Lower leg skin (tissue), 4 donors: ENCODE data around the gene CHST8. TPM values are rescaled to one million over a fixed set of nuclear protein-coding genes. Genes with fewer than 3 reads are reported as not detected.

Experiments used
- DNase-seq, 2 donors: peaks; one replicate each; pipeline ENCODE4 v3.0.0-alpha.2; 2019; ENCODE audit warnings: low spot score in 2 of 2
- H3K4me3 ChIP-seq: fragments of 200-600 bp; sonication (generic); 2 replicates; pipeline ENCODE4 v1.5.1; 2017; ENCODE audit warnings: mild to moderate bottlenecking, low read depth; ENCODE audit not compliant: poor library complexity, severe bottlenecking
- CTCF ChIP-seq, 3 donors: fragments of 450-650 bp; IDR thresholded peaks; one replicate each; pipeline ENCODE4 v1.5.1; 2016; ENCODE audit warnings: antibody characterized with exemption in 3 of 3, mild to moderate bottlenecking in 3 of 3, moderate library complexity in 2 of 3
- POLR2A ChIP-seq, 2 donors: fragments of 450-650 bp; IDR thresholded peaks; one replicate each; pipeline ENCODE4 v1.6.1; 2016 to 2017; ENCODE audit warnings: antibody characterized with exemption in 2 of 2, mild to moderate bottlenecking in 1 of 2, moderate library complexity in 1 of 2
- WGBS, 2 donors: methylation state at CpG; one replicate each; pipeline ENCODE4 v1.1.5; 2018; 5-methylcytosine and 5-hydroxymethylcytosine counted together
- intact Hi-C: fragments of 100-400 bp; cut with DNase I; formaldehyde crosslinking; loops from one replicate; pipeline ENCODE4 v1.15.0; 2023; ENCODE audit warnings: low total_unique reads
- total RNA-seq, 4 donors: library from RNA; depleted of rRNA; stranded (reverse); fragments of >200 nt; gene quantifications; one replicate each; pipeline ENCODE4 v1.1.0, GENCODE V29; 2016

CHST8 gene
- total RNA-seq, 4 donors from 2014 or later = 0.19 to 1.6 (median 0.37) TPM; not detected in 1

- intact Hi-C loops = no loop called here
- no peak overlapping the region for H3K4me3 ChIP-seq
- TF ChIP-seq CTCF (IDR thresholded peaks at IDR 0.05) = no peak
- no peak for TF ChIP-seq POLR2A (IDR thresholded peaks at IDR 0.05)
- WGBS, 2 donors = 83 to 96% methylated on average over 6 of the region's 6 CpGs
- DNase-seq = peak in 1 of 2 donors; percentile 59
Measured at GRCh38 chr19:33685541-33685940, 63.8 kb downstream of the CHST8 start.

GRCh38 chr19:33686262-33686661, 64.5 kb downstream of the CHST8 start:
- no peak for TF ChIP-seq CTCF (IDR thresholded peaks at IDR 0.05)
- no peak for TF ChIP-seq POLR2A (IDR thresholded peaks at IDR 0.05)
- DNase-seq = peak in 1 of 2 donors; percentile 53
- intact Hi-C loops = no loop called here
- 80 to 82% methylated on average over 8 of the region's 8 CpGs for WGBS, 2 donors
- no peak overlapping the region for H3K4me3 ChIP-seq

- TF ChIP-seq POLR2A (IDR thresholded peaks at IDR 0.05) (no peak), CTCF (IDR thresholded peaks at IDR 0.05) (no peak)
- peak in 1 of 2 donors; percentile 80 for DNase-seq
- H3K4me3 ChIP-seq = no peak overlapping the region
- intact Hi-C loops = no loop called here
- 73 to 76% methylated on average over 21 to 24 of the region's 24 CpGs for WGBS, 2 donors
Measured at GRCh38 chr19:33686687-33687480, 65.1 kb downstream of the CHST8 start.

- no peak overlapping the region for H3K4me3 ChIP-seq
- WGBS, 2 donors = 72 to 77% methylated on average over 16 to 17 of the region's 17 CpGs
- DNase-seq = peak in 1 of 2 donors; percentile 50
- TF ChIP-seq POLR2A (IDR thresholded peaks at IDR 0.05) (no peak), CTCF (IDR thresholded peaks at IDR 0.05) (no peak)
- intact Hi-C loops = no loop called here
Measured at GRCh38 chr19:33687481-33688170, 65.9 kb downstream of the CHST8 start.

GRCh38 chr19:33688171-33688992, 66.6 kb downstream of the CHST8 start:
- 71 to 80% methylated on average over 11 to 12 of the region's 12 CpGs for WGBS, 2 donors
- no peak for TF ChIP-seq CTCF (IDR thresholded peaks at IDR 0.05)
- no peak for TF ChIP-seq POLR2A (IDR thresholded peaks at IDR 0.05)
- peak in 1 of 2 donors; percentile 75 for DNase-seq

More at GRCh38 chr19:33688171-33688992, 66.6 kb downstream of the CHST8 start:
- no peak overlapping the region for H3K4me3 ChIP-seq
- intact Hi-C loops = no loop called here
